HG03354 (cell line): Measurements from ENCODE around the gene NR4A2.
"Not testable (repeated sequence)": the region's sequence is repeated elsewhere in the genome, so short reads cannot be mapped to it uniquely, and the experiment has no call there.

Experiments
- ATAC-seq: cut with Tn5 transposase; IDR thresholded peaks from one replicate; pipeline ENCODE4 v1.9.1; 2021; ENCODE audit warnings: mild to moderate bottlenecking; ENCODE audit not compliant: unreplicated experiment, poor library complexity, severe bottlenecking

The NR4A2 gene

GRCh38 chr2:156322686-156323231, 9.8 kb downstream of the NR4A2 start:
- ATAC-seq = peak; percentile 30

GRCh38 chr2:156322051-156322685, 10.4 kb downstream of the NR4A2 start:
- ATAC-seq = peak; percentile 59

GRCh38 chr2:156321243-156321904, 11.1 kb downstream of the NR4A2 start:
- ATAC-seq = no peak

GRCh38 chr2:156320486-156321098, 11.9 kb downstream of the NR4A2 start:
- no peak for ATAC-seq

DNA sequence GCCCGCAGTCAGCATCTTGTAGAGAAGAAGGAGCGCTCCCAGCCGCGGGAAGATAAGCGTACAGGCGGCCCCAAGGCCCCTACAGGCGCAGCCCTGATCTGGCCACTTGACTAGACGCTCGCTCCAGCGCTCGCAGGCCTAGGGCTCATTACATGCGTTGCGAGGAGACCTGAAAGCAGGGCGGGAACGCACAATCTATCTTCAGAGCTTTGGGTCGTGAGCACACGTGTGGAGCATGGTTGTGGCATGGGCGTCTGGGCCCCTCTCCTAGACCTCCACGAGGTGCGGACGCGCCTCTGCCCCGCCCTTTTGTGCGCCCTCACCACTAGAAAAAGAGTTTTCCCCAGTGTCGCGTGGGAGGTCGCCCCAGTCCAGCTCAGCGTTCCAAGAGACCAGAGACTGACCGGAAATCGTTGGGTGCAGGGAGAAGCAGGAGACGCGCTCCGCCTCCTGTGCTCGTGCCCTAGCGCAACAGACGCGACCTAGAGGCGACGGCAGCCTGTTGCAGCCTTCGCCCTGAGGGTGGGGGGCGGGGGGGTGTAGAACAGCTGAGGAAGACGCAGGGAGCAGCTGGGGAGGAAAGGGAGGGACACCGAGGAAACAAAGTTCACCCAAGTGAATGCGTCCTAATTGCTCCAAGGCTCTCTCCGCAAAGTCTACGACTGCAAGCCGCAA, 12.6 kb downstream of the NR4A2 start:
- no peak for ATAC-seq

DNA sequence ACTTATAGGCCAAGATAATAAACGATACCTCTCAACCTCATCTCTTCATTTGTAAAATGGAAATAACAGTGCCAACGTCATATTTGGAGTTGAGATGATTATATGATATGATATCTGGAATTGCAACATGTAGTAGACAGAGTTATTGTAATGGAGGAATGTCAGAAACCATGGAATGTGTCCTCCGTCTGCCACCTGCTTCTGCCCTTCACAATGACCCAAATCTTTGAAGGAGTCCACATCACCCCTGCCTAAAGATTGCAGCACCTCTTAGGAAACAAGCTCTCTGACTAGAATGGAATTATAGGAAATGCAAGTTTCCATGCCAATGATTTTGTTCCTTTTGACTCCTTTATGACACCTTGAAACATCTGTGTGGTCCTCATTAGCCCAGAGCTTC, 14.9 kb downstream of the NR4A2 start:
- no peak for ATAC-seq

DNA sequence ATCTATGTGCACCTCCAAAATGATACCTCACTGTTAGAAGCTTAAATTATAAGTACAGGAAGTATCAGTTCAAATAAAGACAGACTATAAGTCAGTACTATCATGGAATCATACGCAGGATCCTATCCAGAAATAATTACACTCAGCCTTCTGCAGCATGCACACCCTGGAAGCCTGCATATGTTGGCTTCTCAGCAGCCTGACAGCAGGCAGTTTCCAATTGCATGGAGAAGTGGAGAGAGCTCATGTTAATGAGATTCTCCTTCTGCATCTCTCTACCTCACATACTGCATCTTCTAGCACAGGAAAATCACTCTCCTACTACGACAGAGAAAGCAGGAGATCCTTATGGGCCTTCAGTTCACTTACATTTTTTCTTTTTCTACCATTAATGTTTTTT, 20.5 kb downstream of the NR4A2 start:
- no peak for ATAC-seq

DNA sequence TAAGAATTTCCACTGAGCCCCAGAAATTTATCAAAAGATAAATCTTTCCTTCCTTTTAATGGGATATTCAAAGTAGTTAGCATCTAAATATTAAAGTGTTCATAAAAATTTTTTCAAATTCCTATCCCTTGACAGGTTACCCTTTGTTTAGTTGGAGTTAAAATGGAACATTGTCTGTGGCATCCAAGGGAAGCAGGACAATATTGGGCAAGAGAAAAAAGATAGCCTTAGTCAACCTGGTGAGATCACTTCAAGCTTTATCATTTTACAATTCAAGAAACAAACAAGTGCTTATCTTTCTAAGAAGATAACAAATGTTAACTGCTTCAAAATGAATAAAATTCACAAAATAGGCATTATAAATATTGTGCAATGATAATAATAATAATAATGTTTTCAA, 21.7 kb downstream of the NR4A2 start:
- ATAC-seq = no peak

DNA sequence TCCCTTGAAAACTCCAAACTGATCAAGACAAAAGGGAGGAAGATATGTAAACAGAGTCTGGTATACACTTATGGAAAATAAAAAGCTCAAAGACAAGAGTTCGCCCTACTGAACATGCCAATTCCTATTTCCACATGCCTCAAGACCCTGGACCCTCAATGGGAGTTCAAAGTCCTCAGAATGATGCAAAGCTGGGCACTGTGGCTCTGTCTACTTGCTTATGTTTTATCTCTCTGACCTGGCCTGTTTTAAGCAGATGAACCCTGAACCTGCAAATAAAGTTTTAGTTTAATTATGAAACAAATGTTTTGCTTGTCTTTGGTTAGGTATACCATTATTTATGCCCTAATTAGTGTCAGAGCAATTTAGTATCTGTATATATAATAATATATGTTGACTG, 22.6 kb downstream of the NR4A2 start:
- no peak for ATAC-seq

DNA sequence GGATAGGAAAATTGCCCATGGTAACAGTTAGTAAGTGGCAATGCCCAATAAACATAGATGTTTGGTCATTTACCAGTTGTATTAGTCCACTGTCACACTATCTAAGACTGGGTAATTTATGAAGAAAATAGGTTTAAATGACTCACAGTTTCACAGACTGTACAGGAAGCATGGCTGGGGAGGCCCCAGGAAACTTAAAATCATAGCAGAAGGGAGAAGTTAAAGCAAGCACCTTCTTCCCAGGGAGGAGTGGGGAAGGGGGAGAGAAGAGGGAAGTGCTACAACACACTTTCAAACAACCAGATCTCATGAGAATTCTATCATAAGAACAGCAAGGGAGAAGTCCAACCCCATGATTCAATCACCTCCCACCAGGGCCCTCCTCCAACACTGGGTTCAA, 23.4 kb downstream of the NR4A2 start:
- ATAC-seq = peak; percentile 78

DNA sequence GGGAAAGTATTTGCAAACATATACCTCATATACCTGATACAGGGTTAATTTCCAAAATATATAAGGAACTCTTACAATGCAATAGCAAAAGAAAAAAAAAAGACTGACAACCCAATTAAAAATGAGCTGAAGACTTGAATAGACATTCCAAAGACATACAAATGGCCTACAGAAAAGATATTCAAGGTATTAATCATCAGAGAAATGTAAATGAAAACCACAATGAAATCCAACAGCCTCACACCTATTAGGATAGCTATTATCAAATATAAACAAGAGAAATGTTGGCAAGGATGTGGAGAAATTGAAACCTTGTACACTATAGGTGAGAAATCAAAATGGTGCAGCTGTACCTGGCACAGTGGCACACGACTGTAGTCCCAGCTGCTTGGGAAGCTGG, 25.7 kb downstream of the NR4A2 start:
- ATAC-seq = no peak

GRCh38 chr2:156305121-156305520, 27.4 kb downstream of the NR4A2 start:
- no peak for ATAC-seq

DNA sequence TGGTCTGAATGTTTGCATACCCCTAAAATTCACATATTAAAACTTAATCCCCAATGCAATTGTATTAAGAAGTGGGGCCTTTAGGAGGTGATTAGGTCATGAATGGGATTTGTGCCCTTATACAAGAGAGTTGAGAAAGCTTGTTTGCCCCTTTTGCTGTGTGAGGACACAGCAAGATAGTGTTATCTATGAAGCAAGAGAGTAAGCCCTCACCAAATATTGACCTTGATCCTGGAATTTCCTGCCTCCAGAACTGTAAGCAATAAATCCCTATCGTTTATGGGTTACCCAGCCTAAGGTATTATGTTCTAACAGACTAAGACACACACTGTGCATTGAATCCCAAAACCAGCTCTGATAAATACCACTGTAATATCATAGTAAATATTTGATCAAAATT, 32.2 kb downstream of the NR4A2 start:
- ATAC-seq = no peak

GRCh38 chr2:156294945-156295580, 37.5 kb downstream of the NR4A2 start:
- no peak for ATAC-seq

DNA sequence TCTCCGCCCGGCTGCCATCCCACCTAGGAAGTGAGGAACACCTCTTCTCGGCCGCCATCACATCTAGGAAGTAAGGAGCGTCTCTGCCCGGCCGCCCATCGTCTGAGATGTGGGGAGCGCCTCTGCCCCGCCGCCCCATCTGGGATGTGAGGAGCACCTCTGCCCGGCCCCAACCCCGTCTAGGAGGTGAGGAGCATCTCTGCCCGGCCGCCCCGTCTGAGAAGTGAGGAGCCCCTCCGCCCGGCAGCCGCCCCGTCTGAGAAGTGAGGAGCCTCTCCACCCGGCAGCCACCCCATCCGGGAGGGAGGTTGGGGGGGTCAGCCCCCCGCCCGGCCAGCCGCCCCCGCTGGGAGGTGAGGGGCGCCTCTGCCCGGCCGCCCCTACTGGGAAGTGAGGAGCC, 39.1 kb downstream of the NR4A2 start:
- not testable (repeated sequence) for ATAC-seq

DNA sequence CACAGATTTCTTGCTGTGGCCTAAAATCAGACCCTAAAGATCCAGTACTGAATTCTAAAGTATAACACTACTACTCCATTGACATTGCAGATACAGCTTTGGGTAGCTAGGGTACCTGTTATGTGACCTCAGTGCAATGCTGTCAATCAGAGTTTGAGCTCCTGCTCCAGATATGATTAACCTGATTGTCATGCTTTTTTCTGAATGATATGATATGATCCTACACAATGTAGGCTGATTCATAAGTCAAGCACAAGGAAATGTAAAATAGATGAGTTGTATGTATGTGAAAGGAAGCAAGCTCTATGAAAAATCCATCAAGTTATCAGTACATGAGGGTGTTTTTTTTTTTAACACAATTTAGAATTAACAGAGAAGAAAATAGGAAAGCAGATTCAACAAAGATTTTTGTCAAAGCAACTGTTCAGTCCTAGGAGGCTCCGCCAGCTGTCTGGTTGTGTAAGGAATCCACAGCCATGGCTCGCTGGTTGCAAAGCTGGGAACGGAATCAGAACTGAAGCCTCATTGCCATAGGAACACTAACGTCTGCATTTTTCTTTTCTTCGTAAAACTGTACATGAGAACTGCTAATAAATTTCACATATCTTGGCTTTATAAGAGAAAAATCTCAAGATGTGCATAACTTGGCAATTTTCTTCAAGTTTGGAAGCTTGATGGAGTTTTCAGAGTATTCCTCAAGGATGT, 52.9 kb downstream of the NR4A2 start:
- no peak for ATAC-seq
